Measurements from ENCODE around the gene RPS16. TPM values are rescaled to one million over a fixed set of nuclear protein-coding genes. Genes with fewer than 3 reads are reported as not detected.

Gene RPS16
- total and polyA plus RNA-seq, 2 of the 8 experiments (the other 6 are each of a cell fraction or from before 2014, with no cell fraction given), result 2,433 to 7,810 TPM

GRCh38 chr19:39445196-39446111, 9.7 kb upstream of the RPS16 start, which contains the start of gene SUPT5H (continued):
- TF ChIP-seq ZNF274 (IDR thresholded peaks at IDR 0.05; ENCODE audit: borderline replicate concordance, extremely low read depth, low read length), result no peak
- TF ChIP-seq JUND (IDR thresholded peaks at IDR 0.05; ENCODE audit: low read length), result no peak
- no peak for TF ChIP-seq JUN (IDR thresholded peaks at IDR 0.05; ENCODE audit: low read depth, low read length)
- TF ChIP-seq POU5F1 (IDR thresholded peaks at IDR 0.05; ENCODE audit: low read depth, low read length), result no peak
- peak; percentile 93 for TF ChIP-seq MAX (IDR thresholded peaks at IDR 0.05)
- peak; percentile 87 to 89 for TF ChIP-seq POLR2A (IDR thresholded peaks at IDR 0.05; ENCODE audit: control extremely low read depth in 1 of 2, low read depth in 2 of 2, low read length in 2 of 2)
- no peak for TF ChIP-seq SP2 (IDR thresholded peaks at IDR 0.05; ENCODE audit: low read length)
- TF ChIP-seq SIX5 (IDR thresholded peaks at IDR 0.05; ENCODE audit: low read depth, low read length), result no peak
- TF ChIP-seq EP300 (IDR thresholded peaks at IDR 0.05; ENCODE audit: borderline replicate concordance in 1 of 2, low read depth in 2 of 2, low read length in 2 of 2), result no peak
- no peak for TF ChIP-seq MAFK (IDR thresholded peaks at IDR 0.05; ENCODE audit: low read depth, low read length)
- no peak for TF ChIP-seq RFX5 (IDR thresholded peaks at IDR 0.05; ENCODE audit: borderline replicate concordance, low read depth, low read length)
- TF ChIP-seq SAP30 (IDR thresholded peaks at IDR 0.05; ENCODE audit: insufficient read depth, insufficient replicate concordance, low read length), result peak; percentile 78
- TF ChIP-seq TCF12 (IDR thresholded peaks at IDR 0.05; ENCODE audit: low read depth, low read length), result no peak
- TF ChIP-seq NRF1 (IDR thresholded peaks at IDR 0.05; ENCODE audit: low read depth, low read length), result no peak
- no peak for TF ChIP-seq SP1 (IDR thresholded peaks at IDR 0.05; ENCODE audit: low read depth, low read length)

Measured in H1 (cell line).